ENCODE results near the gene ATP9B. TPM values are rescaled to one million over a fixed set of nuclear protein-coding genes. Genes with fewer than 3 reads are reported as not detected.

The ATP9B gene
- total and polyA plus RNA-seq, 4 donors: 7.1 to 31.4 (median 15.5) TPM

DNA sequence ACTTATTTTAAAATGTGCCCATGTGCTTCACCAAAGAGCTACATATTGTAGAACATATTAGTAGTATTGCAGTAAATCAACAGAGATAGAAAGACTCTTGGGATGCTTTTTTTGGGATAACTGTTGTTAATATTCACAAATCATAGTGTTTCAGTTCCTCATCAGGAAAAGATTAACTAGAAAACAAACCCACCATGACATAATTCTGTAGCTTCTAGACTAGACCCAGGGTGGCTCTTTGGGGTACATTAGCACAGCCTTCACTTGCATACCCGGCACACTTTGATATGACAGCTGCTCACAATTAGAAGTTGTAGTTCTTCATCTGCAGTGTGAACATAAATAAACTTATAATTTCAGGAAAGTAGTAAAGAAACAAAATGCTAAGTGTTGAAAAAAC, 154.2 kb downstream of the ATP9B start:
- DNase-seq (ENCODE audit: low spot score): no peak
- H3K36me3 ChIP-seq (ENCODE audit: control insufficient read depth in 4 of 4, insufficient read depth in 3 of 4, low read depth in 1 of 4, low read length in 3 of 4): no peaks in the 10 kb centered on the region
- WGBS: 97% methylated on average over 1 of the region's 1 CpG
- no peaks in the 10 kb centered on the region for H3K27me3 ChIP-seq (ENCODE audit: control insufficient read depth in 4 of 4, insufficient read depth in 4 of 4, low read length in 3 of 4)
- TF ChIP-seq HNF4A (conservative IDR thresholded peaks at IDR 0.05) (no peak), FOXA2 (IDR thresholded peaks at IDR 0.05) (no peak), JUND (IDR thresholded peaks at IDR 0.05) (no peak)
- H3K4me3 ChIP-seq (ENCODE audit: low read depth in 1 of 3, low read length in 3 of 3): no peak overlapping the region
- H3K9me3 ChIP-seq (ENCODE audit: control insufficient read depth in 4 of 4, low read length in 3 of 4): no peaks in the 10 kb centered on the region
- H3K9ac ChIP-seq (ENCODE audit: low read depth in 1 of 2, low read length in 2 of 2): no peak overlapping the region
- no peaks in the 10 kb centered on the region for H3K4me1 ChIP-seq (ENCODE audit: control insufficient read depth in 4 of 4, insufficient read depth in 4 of 4, low read length in 3 of 4)
- no peak overlapping the region for H3K27ac ChIP-seq (ENCODE audit: low read depth in 1 of 2, low read length in 2 of 2)

DNA sequence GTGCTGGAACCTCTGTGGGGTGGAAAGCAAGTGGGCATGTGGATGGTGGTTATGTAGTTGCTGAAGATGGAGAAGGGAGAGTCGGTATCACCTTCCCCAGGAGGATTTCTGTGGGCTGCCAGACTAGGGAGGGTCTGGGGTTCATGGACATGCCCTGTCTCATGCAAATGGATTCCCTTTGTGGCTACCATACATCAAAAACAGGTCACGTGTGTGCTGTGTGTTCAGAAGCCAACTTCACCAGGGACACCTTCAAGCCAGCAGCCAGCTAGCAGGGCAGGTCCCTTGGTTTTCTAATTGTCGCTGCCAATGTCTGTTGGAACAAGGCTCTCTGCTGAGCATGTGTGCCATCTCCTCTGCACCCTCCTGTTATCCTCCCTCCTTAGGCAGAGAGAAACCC, 155.2 kb downstream of the ATP9B start:
- Histone ChIP-seq H3K36me3 (ENCODE audit: control insufficient read depth in 4 of 4, insufficient read depth in 3 of 4, low read depth in 1 of 4, low read length in 3 of 4) (peaks cover 0 to 3% (median 0%) of the 10 kb centered on the region in 4 donors), H3K4me3 (ENCODE audit: low read depth in 1 of 3, low read length in 3 of 3) (no peak overlapping the region), H3K4me1 (ENCODE audit: control insufficient read depth in 4 of 4, insufficient read depth in 4 of 4, low read length in 3 of 4) (no peaks in the 10 kb centered on the region), H3K27ac (ENCODE audit: low read depth in 1 of 2, low read length in 2 of 2) (no peak overlapping the region), H3K9me3 (ENCODE audit: control insufficient read depth in 4 of 4, low read length in 3 of 4) (no peaks in the 10 kb centered on the region), H3K9ac (ENCODE audit: low read depth in 1 of 2, low read length in 2 of 2) (no peak overlapping the region), H3K27me3 (ENCODE audit: control insufficient read depth in 4 of 4, insufficient read depth in 4 of 4, low read length in 3 of 4) (no peaks in the 10 kb centered on the region)
- WGBS: 99% methylated on average over 3 of the region's 3 CpGs
- TF ChIP-seq, protein P1, sequence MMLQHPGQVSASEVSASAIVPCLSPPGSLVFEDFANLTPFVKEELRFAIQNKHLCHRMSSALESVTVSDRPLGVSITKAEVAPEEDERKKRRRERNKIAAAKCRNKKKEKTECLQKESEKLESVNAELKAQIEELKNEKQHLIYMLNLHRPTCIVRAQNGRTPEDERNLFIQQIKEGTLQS (IDR thresholded peaks at IDR 0.05): no peak
- DNase-seq (ENCODE audit: low spot score): no peak

GRCh38 chr18:79227621-79228020, 158.4 kb downstream of the ATP9B start:
- Histone ChIP-seq H3K4me1 (ENCODE audit: control insufficient read depth in 4 of 4, insufficient read depth in 4 of 4, low read length in 3 of 4) (no peaks in the 10 kb centered on the region), H3K9me3 (ENCODE audit: control insufficient read depth in 4 of 4, low read length in 3 of 4) (no peaks in the 10 kb centered on the region), H3K36me3 (ENCODE audit: control insufficient read depth in 4 of 4, insufficient read depth in 3 of 4, low read depth in 1 of 4, low read length in 3 of 4) (peaks cover 0 to 3% (median 0%) of the 10 kb centered on the region in 4 donors), H3K27me3 (ENCODE audit: control insufficient read depth in 4 of 4, insufficient read depth in 4 of 4, low read length in 3 of 4) (no peaks in the 10 kb centered on the region), H3K27ac (ENCODE audit: low read depth in 1 of 2, low read length in 2 of 2) (no peak overlapping the region), H3K9ac (ENCODE audit: low read depth in 1 of 2, low read length in 2 of 2) (no peak overlapping the region), H3K4me3 (ENCODE audit: low read depth in 1 of 3, low read length in 3 of 3) (no peak overlapping the region)
- DNase-seq (ENCODE audit: low spot score): no peak
- no peak for TF ChIP-seq RXRA (IDR thresholded peaks at IDR 0.05)
- TF ChIP-seq, protein P1 (IDR thresholded peaks at IDR 0.05): no peak
- TF ChIP-seq EGR1 (IDR thresholded peaks at IDR 0.05; ENCODE audit: low read depth in 2 of 2): no peak
- TF ChIP-seq NR2F2 (IDR thresholded peaks at IDR 0.05): no peak
- TF ChIP-seq FOXA1 (IDR thresholded peaks at IDR 0.05): no peak
- TF ChIP-seq HNF4G (IDR thresholded peaks at IDR 0.05): no peak
- TF ChIP-seq MAX (IDR thresholded peaks at IDR 0.05): no peak
- TF ChIP-seq SP1 (IDR thresholded peaks at IDR 0.05): no peak
- TF ChIP-seq TAF1 (conservative IDR thresholded peaks at IDR 0.05): no peak
- TF ChIP-seq ZBTB33 (IDR thresholded peaks at IDR 0.05): no peak
- no peak for TF ChIP-seq RAD21 (IDR thresholded peaks at IDR 0.05)
- no peak for TF ChIP-seq REST (IDR thresholded peaks at IDR 0.05)
- no peak for TF ChIP-seq JUND (IDR thresholded peaks at IDR 0.05)
- TF ChIP-seq, protein P2, sequence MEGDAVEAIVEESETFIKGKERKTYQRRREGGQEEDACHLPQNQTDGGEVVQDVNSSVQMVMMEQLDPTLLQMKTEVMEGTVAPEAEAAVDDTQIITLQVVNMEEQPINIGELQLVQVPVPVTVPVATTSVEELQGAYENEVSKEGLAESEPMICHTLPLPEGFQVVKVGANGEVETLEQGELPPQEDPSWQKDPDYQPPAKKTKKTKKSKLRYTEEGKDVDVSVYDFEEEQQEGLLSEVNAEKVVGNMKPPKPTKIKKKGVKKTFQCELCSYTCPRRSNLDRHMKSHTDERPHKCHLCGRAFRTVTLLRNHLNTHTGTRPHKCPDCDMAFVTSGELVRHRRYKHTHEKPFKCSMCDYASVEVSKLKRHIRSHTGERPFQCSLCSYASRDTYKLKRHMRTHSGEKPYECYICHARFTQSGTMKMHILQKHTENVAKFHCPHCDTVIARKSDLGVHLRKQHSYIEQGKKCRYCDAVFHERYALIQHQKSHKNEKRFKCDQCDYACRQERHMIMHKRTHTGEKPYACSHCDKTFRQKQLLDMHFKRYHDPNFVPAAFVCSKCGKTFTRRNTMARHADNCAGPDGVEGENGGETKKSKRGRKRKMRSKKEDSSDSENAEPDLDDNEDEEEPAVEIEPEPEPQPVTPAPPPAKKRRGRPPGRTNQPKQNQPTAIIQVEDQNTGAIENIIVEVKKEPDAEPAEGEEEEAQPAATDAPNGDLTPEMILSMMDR (IDR thresholded peaks at IDR 0.05; ENCODE audit: low read depth, low read length, missing input control): no peak
- TF ChIP-seq YY1 (IDR thresholded peaks at IDR 0.05): no peak
- no peak for TF ChIP-seq GABPA (IDR thresholded peaks at IDR 0.05 in 1 of 2, conservative IDR thresholded peaks at IDR 0.05 in 1 of 2)
- TF ChIP-seq FOXA2 (IDR thresholded peaks at IDR 0.05): no peak
- TF ChIP-seq HNF4A (conservative IDR thresholded peaks at IDR 0.05): no peak
- 74% methylated on average over 3 of the region's 3 CpGs for WGBS

Data from liver (tissue), 9 donors.